Lung (tissue), 12 donors: ENCODE data around the gene VSTM2B. TPM values are rescaled to one million over a fixed set of nuclear protein-coding genes. Genes with fewer than 3 reads are reported as not detected.

ENCODE experiments used
- ATAC-seq: fragments of 200-7000 bp; cut with Tn5 transposase; one replicate; pipeline ENCODE4 v1.9.1; 2020; ENCODE audit warnings: moderate number of reproducible peaks; ENCODE audit not compliant: insufficient read depth, low FRiP score
- DNase-seq, 3 donors: peaks; one replicate each; pipeline ENCODE4 v3.0.0-alpha.2; 2013 to 2017
- H3K27ac ChIP-seq, 2 donors: one replicate each; pipeline ENCODE4 v1.5.1; 2013; ENCODE audit warnings: mild to moderate bottlenecking in 2 of 2, moderate library complexity in 2 of 2, control low read depth in 1 of 2, inconsistent platforms in 1 of 2, low read depth in 1 of 2, low read length in 1 of 2
- H3K27me3 ChIP-seq, 3 donors: one replicate each; pipeline ENCODE4 v1.5.1; 2013; ENCODE audit warnings: low read length in 2 of 3; ENCODE audit not compliant: control insufficient read depth in 3 of 3, insufficient read depth in 3 of 3
- H3K36me3 ChIP-seq, 4 donors: one replicate each; pipeline ENCODE4 v1.5.1; 2013; ENCODE audit warnings: low read length in 4 of 4, mild to moderate bottlenecking in 1 of 4, moderate library complexity in 1 of 4; ENCODE audit not compliant: control insufficient read depth in 4 of 4, insufficient read depth in 4 of 4
- H3K4me1 ChIP-seq, 5 donors: one replicate each; pipeline ENCODE4 v1.5.1; 2013; ENCODE audit warnings: low read length in 5 of 5, mild to moderate bottlenecking in 2 of 5, moderate library complexity in 1 of 5; ENCODE audit not compliant: control insufficient read depth in 5 of 5, insufficient read depth in 5 of 5
- H3K4me3 ChIP-seq: one replicate; pipeline ENCODE4 v1.5.1; 2013; ENCODE audit warnings: mild to moderate bottlenecking, control low read depth, moderate library complexity
- H3K9ac ChIP-seq, 2 donors: one replicate each; pipeline ENCODE4 v1.5.1; 2013; ENCODE audit warnings: low read length in 2 of 2, control low read depth in 1 of 2; ENCODE audit not compliant: insufficient read depth in 1 of 2
- H3K9me3 ChIP-seq, 4 donors: one replicate each; pipeline ENCODE4 v1.5.1; 2013; ENCODE audit warnings: low read length in 3 of 4, mild to moderate bottlenecking in 1 of 4, moderate library complexity in 1 of 4; ENCODE audit not compliant: control insufficient read depth in 4 of 4, insufficient read depth in 3 of 4
- WGBS, 2 donors: extraction: QIAGEN DNeasy Blood & Tissue Kit; methylation state at CpG; one replicate each; pipeline ENCODE4 v1.1.7; 2013; 5-methylcytosine and 5-hydroxymethylcytosine counted together
- polyA plus RNA-seq, 2 donors: library from polyadenylated mRNA; stranded (reverse); fragments of 200-250 nt; gene quantifications; one replicate each; pipeline ENCODE4 v1.2.1, GENCODE V29; 2013
- total RNA-seq, 2 donors: library from RNA; depleted of rRNA in 1 of 2; stranded (reverse); fragments of >200 nt in 1 of 2; gene quantifications; one replicate each; pipeline ENCODE4 v1.2.1, GENCODE V29; 2014 to 2021
- TF ChIP-seq, protein P1 (sequence below): IDR thresholded peaks from 2 replicates; pipeline ENCODE4 v1.5.1; 2012; ENCODE audit warnings: mild to moderate bottlenecking; ENCODE audit errors: control extremely low read depth, extremely low read depth
- donor health status: control.
- donor health status: control.
- donor health status: Bipolar disorder and iron deficiency.
- donor health status: healthy.
- donor health status: DM: yes; HTN: yes; CAD: no.

VSTM2B gene
- total and polyA plus RNA-seq, 4 donors = not detected

DNA sequence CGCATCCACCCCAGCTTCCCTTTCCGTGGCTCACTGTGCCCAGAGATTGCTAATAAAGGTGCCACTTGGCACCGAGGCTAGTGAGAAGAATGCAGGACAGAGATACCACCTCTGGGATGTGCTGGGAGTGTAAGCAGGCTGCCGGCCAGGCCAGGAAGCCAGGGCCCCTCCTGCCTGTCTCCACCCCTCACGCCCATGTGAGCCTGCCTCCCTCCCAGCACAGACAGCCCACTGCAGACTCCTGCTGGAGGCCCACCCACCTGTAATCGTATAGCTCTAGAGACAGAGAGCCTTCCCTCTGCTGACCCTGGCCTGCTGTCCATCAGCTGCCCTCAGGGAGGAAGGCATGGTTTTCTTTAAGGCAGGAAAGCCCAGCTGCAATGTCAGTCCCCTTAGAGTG is 13.9 kb downstream of the VSTM2B start:
- DNase-seq (peak in 1 of 3 donors; percentile 4), ATAC-seq (no peak)
- 18 to 25% methylated on average over 6 of the region's 6 CpGs for WGBS, 2 donors
- Histone ChIP-seq H3K27me3 (peaks cover 2 to 10% (median 3%) of the 10 kb centered on the region in 3 donors), H3K9ac (no peak overlapping the region), H3K27ac (no peak overlapping the region), H3K4me3 (no peak overlapping the region), H3K36me3 (no peaks in the 10 kb centered on the region), H3K4me1 (no peaks in the 10 kb centered on the region), H3K9me3 (peaks cover 0 to 18% (median 0%) of the 10 kb centered on the region in 4 donors)
- TF ChIP-seq, protein P1, sequence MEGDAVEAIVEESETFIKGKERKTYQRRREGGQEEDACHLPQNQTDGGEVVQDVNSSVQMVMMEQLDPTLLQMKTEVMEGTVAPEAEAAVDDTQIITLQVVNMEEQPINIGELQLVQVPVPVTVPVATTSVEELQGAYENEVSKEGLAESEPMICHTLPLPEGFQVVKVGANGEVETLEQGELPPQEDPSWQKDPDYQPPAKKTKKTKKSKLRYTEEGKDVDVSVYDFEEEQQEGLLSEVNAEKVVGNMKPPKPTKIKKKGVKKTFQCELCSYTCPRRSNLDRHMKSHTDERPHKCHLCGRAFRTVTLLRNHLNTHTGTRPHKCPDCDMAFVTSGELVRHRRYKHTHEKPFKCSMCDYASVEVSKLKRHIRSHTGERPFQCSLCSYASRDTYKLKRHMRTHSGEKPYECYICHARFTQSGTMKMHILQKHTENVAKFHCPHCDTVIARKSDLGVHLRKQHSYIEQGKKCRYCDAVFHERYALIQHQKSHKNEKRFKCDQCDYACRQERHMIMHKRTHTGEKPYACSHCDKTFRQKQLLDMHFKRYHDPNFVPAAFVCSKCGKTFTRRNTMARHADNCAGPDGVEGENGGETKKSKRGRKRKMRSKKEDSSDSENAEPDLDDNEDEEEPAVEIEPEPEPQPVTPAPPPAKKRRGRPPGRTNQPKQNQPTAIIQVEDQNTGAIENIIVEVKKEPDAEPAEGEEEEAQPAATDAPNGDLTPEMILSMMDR = no peak

DNA sequence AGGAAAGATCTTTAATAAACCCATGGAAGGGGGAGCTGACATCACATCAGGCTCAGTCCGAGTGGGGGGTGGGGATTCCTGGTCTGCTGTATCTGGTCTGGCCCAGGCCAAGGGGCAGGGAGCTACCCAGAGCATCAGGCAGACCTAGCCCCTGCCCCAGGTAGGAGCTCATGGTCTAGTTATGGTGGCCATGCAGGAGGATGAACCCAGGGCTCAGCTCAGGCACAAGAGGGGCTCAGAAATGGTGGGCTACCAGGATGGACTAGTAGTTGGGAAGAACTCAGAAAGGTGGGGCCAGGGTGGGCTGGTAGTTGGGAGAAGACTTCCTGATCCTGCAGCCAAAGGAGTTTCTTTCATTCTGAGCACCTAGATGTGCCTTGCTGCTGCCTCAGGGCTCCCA is 14.3 kb downstream of the VSTM2B start:
- DNase-seq (peak in 1 of 3 donors; percentile 1), ATAC-seq (no peak)
- TF ChIP-seq, protein P1 = no peak
- Histone ChIP-seq H3K36me3 (no peaks in the 10 kb centered on the region), H3K9me3 (peaks cover 0 to 20% (median 0%) of the 10 kb centered on the region in 4 donors), H3K4me1 (no peaks in the 10 kb centered on the region), H3K9ac (no peak overlapping the region), H3K27ac (no peak overlapping the region), H3K27me3 (peaks cover 2 to 8% (median 3%) of the 10 kb centered on the region in 3 donors), H3K4me3 (no peak overlapping the region)
- WGBS, 2 donors = 50 to 64% methylated on average over 1 of the region's 1 CpG

DNA sequence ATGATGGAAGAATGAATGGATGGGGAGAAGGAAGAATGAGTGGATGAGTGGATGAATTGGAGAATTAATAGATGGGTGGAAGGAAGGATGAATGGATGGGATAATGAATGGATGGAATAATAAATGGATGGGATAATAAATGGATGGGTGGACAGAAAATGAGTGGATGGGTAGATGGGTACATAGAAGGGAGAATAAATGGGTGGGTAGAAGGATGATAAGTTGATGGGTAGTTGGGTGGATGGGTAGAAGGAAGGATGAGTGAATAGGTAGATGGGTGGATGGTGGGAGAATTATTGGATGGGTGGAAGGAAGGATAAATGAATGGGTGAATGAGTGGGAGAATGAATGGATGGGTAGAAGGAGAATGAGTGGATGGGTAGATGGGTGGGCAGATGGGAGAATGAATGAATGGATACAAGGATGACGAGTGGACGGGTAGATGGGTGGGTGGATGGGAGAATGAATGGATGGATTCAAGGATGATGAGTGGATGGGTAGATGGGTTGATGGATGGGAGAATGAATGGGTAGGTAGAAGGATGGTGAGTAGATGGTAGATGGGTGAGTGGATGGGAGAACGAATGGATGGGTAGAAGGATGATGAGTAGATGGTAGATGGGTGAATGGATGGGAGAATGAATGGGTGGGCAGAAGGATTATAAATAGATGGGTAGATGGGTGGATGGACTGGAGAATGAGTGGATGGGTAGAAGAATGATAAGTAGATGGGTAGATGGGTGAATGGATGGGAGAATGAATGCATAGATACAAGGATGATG is 15.9 kb downstream of the VSTM2B start:
- Histone ChIP-seq H3K27ac (no peak overlapping the region), H3K9ac (no peak overlapping the region), H3K27me3 (peaks cover 2 to 4% (median 3%) of the 10 kb centered on the region in 3 donors), H3K4me3 (no peak overlapping the region), H3K4me1 (no peaks in the 10 kb centered on the region), H3K36me3 (no peaks in the 10 kb centered on the region), H3K9me3 (peaks cover 0 to 23% (median 0%) of the 10 kb centered on the region in 4 donors)
- WGBS, 2 donors = 86 to 91% methylated on average over 3 of the region's 3 CpGs
- DNase-seq (peak in 1 of 3 donors; percentile 0), ATAC-seq (no peak)
- TF ChIP-seq, protein P1 = no peak
